ENCODE data around the gene KATNB1.

DNA sequence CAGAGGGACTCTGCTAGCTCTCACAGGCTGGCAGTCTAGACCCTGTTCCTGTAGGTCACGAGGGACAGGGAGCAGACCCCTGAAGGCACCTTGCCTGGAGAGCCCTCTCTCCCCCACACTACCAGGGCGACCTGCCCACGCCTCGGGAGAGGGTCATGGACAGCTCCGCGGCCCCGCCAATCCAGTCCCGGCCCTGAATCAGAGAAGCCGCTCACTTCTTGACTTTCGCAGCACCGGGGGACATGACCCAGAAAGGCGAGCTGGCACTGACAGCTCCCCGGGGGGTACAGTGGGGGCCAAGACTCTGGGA, 61.6 kb downstream of the KATNB1 start:
- TF ChIP-seq ZBTB33 (IDR thresholded peaks at IDR 0.05; ENCODE audit: extremely low read depth, insufficient replicate concordance, low read length) (no peak), ZNF274 (IDR thresholded peaks at IDR 0.05; ENCODE audit: low read depth, low read length) (no peak), POLR2AphosphoS5 (IDR thresholded peaks at IDR 0.05; ENCODE audit: low read depth, low read length) (no peak), CTCF (IDR thresholded peaks at IDR 0.05 in 2 of 3, conservative IDR thresholded peaks at IDR 0.05 in 1 of 3; ENCODE audit: borderline replicate concordance in 1 of 3, insufficient read depth in 1 of 3, low read depth in 2 of 3, low read length in 2 of 3) (no peak), EGR1 (IDR thresholded peaks at IDR 0.05; ENCODE audit: low read depth) (no peak), POLR2A (IDR thresholded peaks at IDR 0.05; ENCODE audit: borderline replicate concordance, extremely low read depth, insufficient read depth, insufficient read length) (no peak), RAD21 (IDR thresholded peaks at IDR 0.05; ENCODE audit: low read depth) (no peak)
